Ovary (tissue), 9 donors: ENCODE results near the gene WDR82. TPM values are rescaled to one million over a fixed set of nuclear protein-coding genes. Genes with fewer than 3 reads are reported as not detected.

ENCODE experiments used
- DNase-seq, 5 donors: peaks; one replicate each; pipeline ENCODE4 v3.0.0-alpha.2; 2019 to 2020
- H3K27ac ChIP-seq, 2 donors: fragments of 200-600 bp; one replicate each; pipeline versions ENCODE4 v1.5.1 to v1.8.0; 2019 to 2022
- H3K27me3 ChIP-seq: fragments of 200-600 bp; one replicate; pipeline ENCODE4 v1.8.0; 2022
- H3K36me3 ChIP-seq: fragments of 200-600 bp; sonication (generic); one replicate; pipeline ENCODE4 v1.5.1; 2019
- H3K4me1 ChIP-seq: one replicate; pipeline ENCODE4 v1.8.1; 2013; ENCODE audit warnings: mild to moderate bottlenecking, moderate library complexity; ENCODE audit not compliant: insufficient read depth
- H3K4me3 ChIP-seq: fragments of 200-600 bp; sonication (generic); one replicate; pipeline ENCODE4 v1.5.1; 2017
- H3K9me3 ChIP-seq, 2 donors: fragments of 200-600 bp in 1 of 2; sonication (generic) in 1 of 2; one replicate each; pipeline versions ENCODE4 v1.5.1 to v1.8.1; 2013 to 2019; ENCODE audit warnings: mild to moderate bottlenecking in 1 of 2, moderate library complexity in 1 of 2
- CTCF ChIP-seq, 3 donors: fragments of 450-650 bp in 2 of 3; fragments of 200-600 bp in 1 of 3; IDR thresholded peaks; one replicate each; pipeline versions ENCODE4 v1.5.1 to v1.8.0; 2016 to 2022; ENCODE audit warnings: antibody characterized with exemption in 3 of 3, mild to moderate bottlenecking in 1 of 3
- EP300 ChIP-seq: sonication (generic); formaldehyde crosslinking; IDR thresholded peaks from one replicate; pipeline ENCODE4 v1.6.1; 2017; ENCODE audit warnings: antibody characterized with exemption
- POLR2A ChIP-seq: fragments of 450-650 bp; IDR thresholded peaks from one replicate; pipeline ENCODE4 v1.6.1; 2017; ENCODE audit warnings: antibody characterized with exemption, mild to moderate bottlenecking, moderate library complexity
- WGBS, 3 donors: extraction: QIAGEN DNeasy Blood & Tissue Kit in 1 of 3; methylation state at CpG; one replicate each; pipeline versions ENCODE4 v1.1.5 to v1.1.7; 2013 to 2017; 5-methylcytosine and 5-hydroxymethylcytosine counted together
- intact Hi-C, 4 donors: fragments of 100-400 bp; cut with DNase I; formaldehyde crosslinking; loops; one replicate each; pipeline versions ENCODE4 v1.11.0 to v1.15.1; 2022 to 2023
- polyA plus RNA-seq, 2 donors: library from polyadenylated mRNA; stranded (reverse); fragments of 200-250 nt in 1 of 2; fragments of 350-450 nt in 1 of 2; fragmentation: Illumina TruSeq in 1 of 2; extraction: RNeasy Lipid Tissue Mini Kit (QIAGEN cat#74804) in 1 of 2; gene quantifications; one replicate each; pipeline ENCODE4 v1.2.3, GENCODE V29; 2013 to 2014
- total RNA-seq, 7 donors: library from RNA; depleted of rRNA in 2 of 7; stranded (reverse); fragments of >200 nt in 2 of 7; fragmentation: NEBNext Ultra II Directional in 3 of 7; extraction: Animal tissue kit (Norgen Biotek cat#: 25700) in 3 of 7; gene quantifications; one replicate each; pipeline versions ENCODE4 v1.1.0 to v1.2.4, GENCODE V29; 2016 to 2023
- donor health status: DM: no; HTN: no; CAD: no; lungs with moderate emphysema.
- donor health status: DM: no; HTN: no; CAD: no.
- donor health status: Bipolar disorder and iron deficiency.
- donor health status: DM: yes; HTN: yes; CAD: no.
- donor health status: DM: no; HTN: no; CAD: no.
- donor health status: DM: yes; HTN: yes; CAD: no.

Gene WDR82
- total and polyA plus RNA-seq, 9 donors = 36.4 to 110 (median 95.2) TPM

GRCh38 chr3:52280050-52280461, 1.6 kb upstream of the WDR82 start:
- Histone ChIP-seq H3K4me3 (no peak overlapping the region), H3K27ac (peak overlapping the region in 1 of 2 donors; percentile 93), H3K36me3 (no peaks in the 10 kb centered on the region), H3K27me3 (no peaks in the 10 kb centered on the region), H3K4me1 (peaks cover 21% of the 10 kb centered on the region), H3K9me3 (no peaks in the 10 kb centered on the region)
- 6 to 14% (median 12%) methylated on average over 6 of the region's 6 CpGs for WGBS, 3 donors
- TF ChIP-seq CTCF (IDR thresholded peaks at IDR 0.05) (no peak), EP300 (no peak), POLR2A (no peak)
- no peak for DNase-seq
- intact Hi-C loops = loop anchor here in 1 of 4 donors (10.0 kb wide), 1 partner anchor 125 kb away; no protein-coding TSS in a partner anchor

GRCh38 chr3:52279596-52279995, 1.1 kb upstream of the WDR82 start:
- intact Hi-C loops = loop anchor here in 3 of 4 donors (5.0 to 10.0 kb wide), 2 partner anchors 42 to 55 kb away; partner anchors contain the start of genes TWF2 (in 2 of the 3) and TLR9 (in 1 of the 3)
- TF ChIP-seq EP300 (no peak), CTCF (IDR thresholded peaks at IDR 0.05) (no peak), POLR2A (no peak)
- Histone ChIP-seq H3K27ac (peak overlapping the region in 1 of 2 donors; percentile 93), H3K4me3 (no peak overlapping the region), H3K4me1 (peaks cover 24% of the 10 kb centered on the region), H3K9me3 (no peaks in the 10 kb centered on the region), H3K36me3 (no peaks in the 10 kb centered on the region), H3K27me3 (no peaks in the 10 kb centered on the region)
- 7 to 13% (median 8%) methylated on average over 2 of the region's 2 CpGs for WGBS, 3 donors
- DNase-seq = no peak

GRCh38 chr3:52277972-52278509, 408 bp downstream of the WDR82 start:
- peaks cover 16% of the 10 kb centered on the region for H3K4me1 ChIP-seq
- WGBS, 3 donors = 0 to 1% (median 1%) methylated on average over 35 to 54 of the region's 54 CpGs

More at GRCh38 chr3:52277972-52278509, 408 bp downstream of the WDR82 start:
- DNase-seq = peak in 1 of 5 donors; percentile 71
- intact Hi-C loops = loop anchor here in 3 of 4 donors (5.0 to 10.0 kb wide), 2 partner anchors 41 to 53 kb away; partner anchors contain the start of genes TWF2 (in 2 of the 3) and TLR9 (in 1 of the 3)
- H3K9me3 ChIP-seq = no peaks in the 10 kb centered on the region
- peak overlapping the region; percentile 93 for H3K27ac ChIP-seq
- TF ChIP-seq POLR2A = no peak
- peak in 2 of 3 donors; percentile 6 to 33 for TF ChIP-seq CTCF (IDR thresholded peaks at IDR 0.05)
- no peak for TF ChIP-seq EP300
- no peaks in the 10 kb centered on the region for H3K27me3 ChIP-seq
- peak overlapping the region; percentile 51 for H3K4me3 ChIP-seq
- H3K36me3 ChIP-seq = no peaks in the 10 kb centered on the region
